Activated naive CD4-positive, alpha-beta T cell treated with anti-CD3 and anti-CD28 coated beads, Interleukin-2, amount 10 ng/mL, durations not matched to agents 7 days and 5 days (primary cell): ENCODE measurements around the gene SNCA.

Experiments
- CTCF ChIA-PET: fragments of 350-600 bp; sonication (Branson Sonifier 250); formaldehyde crosslinking; loops from one replicate; lab custom pipeline; 2021; ENCODE audit warnings: antibody characterized with exemption; lab: Charles Lee
- DNase-seq: peaks from one replicate; pipeline ENCODE4 v3.0.0-alpha.2; 2020
- H3K27ac Mint-ChIP-seq: one replicate; pipeline ENCODE4 v1.8.0; 2021; ENCODE audit warnings: mild to moderate bottlenecking, moderate library complexity, mixed read lengths
- H3K27me3 Mint-ChIP-seq: one replicate; pipeline ENCODE4 v1.8.0; 2021; ENCODE audit warnings: mild to moderate bottlenecking, mixed read lengths
- H3K36me3 Mint-ChIP-seq: one replicate; pipeline ENCODE4 v1.8.0; 2021; ENCODE audit warnings: mixed read lengths
- H3K4me1 Mint-ChIP-seq: one replicate; pipeline ENCODE4 v1.8.0; 2021; ENCODE audit warnings: mixed read lengths
- H3K4me3 Mint-ChIP-seq: one replicate; pipeline ENCODE4 v1.8.0; 2021; ENCODE audit warnings: mild to moderate bottlenecking, moderate library complexity, mixed read lengths
- H3K9me3 Mint-ChIP-seq: one replicate; pipeline ENCODE4 v1.8.0; 2021; ENCODE audit warnings: mixed read lengths

Gene SNCA

DNA sequence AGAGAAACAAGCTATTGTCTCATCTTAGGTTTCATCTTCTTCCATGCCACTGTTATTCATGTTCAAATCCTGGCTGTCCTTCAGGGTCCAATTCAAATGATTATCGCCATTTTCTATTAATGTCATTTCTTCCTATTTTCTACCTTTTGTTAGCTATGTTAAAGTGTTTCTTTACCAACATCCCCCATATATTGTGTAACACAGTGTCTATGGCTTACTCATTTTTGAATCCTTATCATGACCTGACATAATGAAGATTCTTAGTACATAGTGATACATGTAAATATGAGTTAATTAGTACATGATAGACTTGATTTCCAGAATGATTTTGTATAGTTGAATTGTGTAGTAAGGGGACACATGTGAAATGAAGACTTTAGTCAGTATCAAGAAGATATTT lies 152.4 kb downstream of the SNCA start:
- Mint-ChIP-seq H3K27ac (no peak overlapping the region), H3K36me3 (no peaks in the 10 kb centered on the region), H3K9me3 (peaks cover 2% of the 10 kb centered on the region), H3K27me3 (peaks cover 13% of the 10 kb centered on the region), H3K4me1 (peaks cover 16% of the 10 kb centered on the region), H3K4me3 (no peak overlapping the region)
- CTCF ChIA-PET: no interaction called here
- no peak for DNase-seq

DNA sequence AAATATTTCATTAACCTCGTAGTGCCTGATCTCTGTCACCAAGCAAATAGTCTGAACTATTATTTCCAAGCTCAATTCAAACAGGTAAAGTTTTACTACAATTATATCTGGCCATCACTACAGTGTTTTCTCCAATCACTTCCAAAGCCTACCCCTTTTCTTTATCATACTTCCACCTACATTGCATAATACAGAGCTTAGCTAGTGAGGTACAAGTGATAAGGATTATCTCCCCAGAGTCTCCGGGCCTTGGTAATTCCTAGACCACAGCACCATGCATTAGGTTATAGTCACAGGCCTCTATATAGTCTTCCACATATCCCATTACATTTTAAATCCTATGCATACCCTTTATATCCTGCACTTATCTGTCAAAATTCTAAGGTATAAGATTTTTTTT lies 154.2 kb downstream of the SNCA start:
- H3K27me3 Mint-ChIP-seq: peaks cover 23% of the 10 kb centered on the region
- H3K4me1 Mint-ChIP-seq: peaks cover 19% of the 10 kb centered on the region
- H3K36me3 Mint-ChIP-seq: no peaks in the 10 kb centered on the region
- DNase-seq: no peak
- peaks cover 2% of the 10 kb centered on the region for H3K9me3 Mint-ChIP-seq
- H3K4me3 Mint-ChIP-seq: no peak overlapping the region
- CTCF ChIA-PET: no interaction called here
- no peak overlapping the region for H3K27ac Mint-ChIP-seq

DNA sequence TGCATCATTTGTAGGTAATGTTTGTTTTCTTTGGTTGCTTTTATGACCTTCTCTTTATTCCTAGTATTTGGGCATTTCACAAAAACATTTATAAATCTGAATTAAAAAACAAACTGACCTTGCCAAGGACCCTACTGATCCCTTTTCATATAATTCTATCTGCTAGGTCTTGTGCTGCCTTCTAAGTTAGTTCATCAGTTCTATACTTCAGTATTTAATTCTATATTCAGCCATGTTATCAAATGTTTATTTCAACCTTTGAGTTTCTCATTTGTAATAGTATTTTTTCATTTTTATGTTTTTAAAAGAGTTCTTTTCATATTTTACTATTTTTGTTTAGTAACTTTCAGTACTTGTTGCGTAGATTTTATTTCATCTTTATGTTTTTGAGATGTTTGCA lies 155.3 kb downstream of the SNCA start:
- Mint-ChIP-seq H3K27ac (no peak overlapping the region), H3K4me1 (peaks cover 19% of the 10 kb centered on the region), H3K9me3 (peaks cover 8% of the 10 kb centered on the region), H3K36me3 (no peaks in the 10 kb centered on the region), H3K4me3 (no peak overlapping the region), H3K27me3 (peaks cover 19% of the 10 kb centered on the region)
- DNase-seq: no peak
- CTCF ChIA-PET: no interaction called here

DNA sequence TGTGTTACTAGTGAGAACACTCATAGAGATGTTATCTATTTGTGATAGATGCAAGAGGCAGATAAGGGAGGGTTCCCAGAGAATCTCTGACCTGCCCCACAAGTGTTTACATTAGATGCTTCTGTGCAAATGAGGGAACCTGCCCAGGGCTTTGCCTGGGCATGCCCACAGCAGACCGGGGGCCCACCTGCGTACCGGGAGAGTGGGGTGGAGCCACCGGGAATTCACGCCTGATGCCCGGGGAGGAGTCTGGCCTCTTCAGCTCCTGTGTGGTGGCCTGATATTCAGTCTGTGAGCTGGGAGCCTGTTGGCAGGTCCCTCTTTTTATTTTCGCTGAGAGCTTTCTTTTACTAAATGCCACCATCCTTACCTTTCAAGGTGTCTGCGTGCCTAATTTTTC lies 155.7 kb downstream of the SNCA start:
- peaks cover 19% of the 10 kb centered on the region for H3K4me1 Mint-ChIP-seq
- no peaks in the 10 kb centered on the region for H3K36me3 Mint-ChIP-seq
- H3K9me3 Mint-ChIP-seq: peaks cover 9% of the 10 kb centered on the region
- no peak overlapping the region for H3K27ac Mint-ChIP-seq
- CTCF ChIA-PET: no interaction called here
- H3K27me3 Mint-ChIP-seq: peaks cover 19% of the 10 kb centered on the region
- no peak for DNase-seq
- H3K4me3 Mint-ChIP-seq: no peak overlapping the region

DNA sequence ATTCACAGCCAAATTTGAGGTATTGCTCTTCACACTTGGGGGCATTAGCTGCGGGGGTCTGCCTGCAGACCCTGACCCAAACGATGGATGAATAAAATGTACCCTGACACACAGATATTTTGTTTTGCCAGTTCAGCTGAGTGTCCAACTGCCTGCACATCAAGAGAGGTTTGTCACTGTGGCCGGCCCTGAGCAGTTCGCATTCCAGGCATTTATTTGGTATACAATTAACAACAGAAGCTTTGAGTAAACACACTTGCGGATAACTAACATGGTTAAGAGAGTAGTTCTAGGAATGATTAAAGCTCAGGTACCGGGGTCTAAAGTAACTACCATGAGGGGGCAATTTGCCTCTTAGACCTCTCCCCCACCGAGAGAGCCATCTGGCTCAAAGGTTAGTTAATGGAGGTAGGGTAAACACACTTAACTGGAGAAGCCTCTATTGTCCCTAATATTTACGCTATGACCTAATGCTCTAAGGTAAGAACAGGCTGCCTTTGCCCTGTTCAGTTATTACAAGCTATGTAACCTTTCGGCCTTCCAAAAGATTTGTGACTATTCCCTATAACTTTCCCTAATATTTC lies 162.0 kb downstream of the SNCA start:
- CTCF ChIA-PET: no interaction called here
- H3K4me3 Mint-ChIP-seq: no peak overlapping the region
- no peak for DNase-seq
- H3K9me3 Mint-ChIP-seq: peaks cover 9% of the 10 kb centered on the region
- H3K36me3 Mint-ChIP-seq: no peaks in the 10 kb centered on the region
- peaks cover 5% of the 10 kb centered on the region for H3K4me1 Mint-ChIP-seq
- H3K27me3 Mint-ChIP-seq: peaks cover 29% of the 10 kb centered on the region
- H3K27ac Mint-ChIP-seq: no peak overlapping the region
